ENCODE measurements around the gene ARHGAP15.

DNA sequence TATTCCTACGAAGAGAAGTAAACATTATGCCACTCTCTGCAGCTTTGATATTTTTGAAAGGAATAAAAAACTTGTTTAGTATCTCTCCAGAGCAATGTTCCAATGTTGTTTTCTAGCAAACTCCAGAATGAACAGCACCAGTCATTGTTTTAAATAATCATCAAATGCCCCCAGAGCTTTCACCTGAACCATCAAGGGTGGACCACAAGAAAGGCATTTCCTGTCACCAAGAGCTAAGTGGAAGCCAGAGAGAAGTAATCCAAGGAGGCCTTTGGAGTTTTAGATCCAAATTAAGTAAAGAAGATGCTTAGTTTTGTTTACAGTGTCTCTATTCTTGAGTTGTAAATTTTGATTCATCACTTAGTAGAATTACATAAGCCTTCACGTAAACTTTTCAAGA is 559.0 kb downstream of the ARHGAP15 start:
- TF ChIP-seq, protein P1, sequence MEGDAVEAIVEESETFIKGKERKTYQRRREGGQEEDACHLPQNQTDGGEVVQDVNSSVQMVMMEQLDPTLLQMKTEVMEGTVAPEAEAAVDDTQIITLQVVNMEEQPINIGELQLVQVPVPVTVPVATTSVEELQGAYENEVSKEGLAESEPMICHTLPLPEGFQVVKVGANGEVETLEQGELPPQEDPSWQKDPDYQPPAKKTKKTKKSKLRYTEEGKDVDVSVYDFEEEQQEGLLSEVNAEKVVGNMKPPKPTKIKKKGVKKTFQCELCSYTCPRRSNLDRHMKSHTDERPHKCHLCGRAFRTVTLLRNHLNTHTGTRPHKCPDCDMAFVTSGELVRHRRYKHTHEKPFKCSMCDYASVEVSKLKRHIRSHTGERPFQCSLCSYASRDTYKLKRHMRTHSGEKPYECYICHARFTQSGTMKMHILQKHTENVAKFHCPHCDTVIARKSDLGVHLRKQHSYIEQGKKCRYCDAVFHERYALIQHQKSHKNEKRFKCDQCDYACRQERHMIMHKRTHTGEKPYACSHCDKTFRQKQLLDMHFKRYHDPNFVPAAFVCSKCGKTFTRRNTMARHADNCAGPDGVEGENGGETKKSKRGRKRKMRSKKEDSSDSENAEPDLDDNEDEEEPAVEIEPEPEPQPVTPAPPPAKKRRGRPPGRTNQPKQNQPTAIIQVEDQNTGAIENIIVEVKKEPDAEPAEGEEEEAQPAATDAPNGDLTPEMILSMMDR (IDR thresholded peaks at IDR 0.05) = no peak
- no peak for TF ChIP-seq POLR2A (IDR thresholded peaks at IDR 0.05)

All from suprapubic skin (tissue), 3 donors.